Mesothelial cell of epicardium (in vitro differentiated cells): ENCODE measurements around the gene TTC4. TPM values are rescaled to one million over a fixed set of nuclear protein-coding genes. Genes with fewer than 3 reads are reported as not detected.

ENCODE experiments used
- DNase-seq, 2 experiments: peaks; one replicate each; pipeline ENCODE4 v3.0.0; 2021; ENCODE audit warnings: low spot score in 2 of 2; ENCODE audit not compliant: unreplicated experiment in 2 of 2
- H3K27ac Mint-ChIP-seq: 2 replicates; pipeline ENCODE4 v1.8.0; 2021; ENCODE audit warnings: mixed read lengths
- H3K27me3 Mint-ChIP-seq: 2 replicates; pipeline ENCODE4 v1.8.0; 2021; ENCODE audit warnings: low read depth, mixed read lengths
- H3K36me3 Mint-ChIP-seq: 2 replicates; pipeline ENCODE4 v1.8.0; 2021; ENCODE audit warnings: mixed read lengths
- H3K4me1 Mint-ChIP-seq: 2 replicates; pipeline ENCODE4 v1.8.0; 2021; ENCODE audit warnings: mixed read lengths
- H3K4me3 Mint-ChIP-seq: 2 replicates; pipeline ENCODE4 v1.8.0; 2021; ENCODE audit warnings: mild to moderate bottlenecking, moderate library complexity, mixed read lengths
- H3K9me3 Mint-ChIP-seq: 2 replicates; pipeline ENCODE4 v1.8.0; 2021; ENCODE audit warnings: mixed read lengths
- CTCF ChIP-seq: fragments of 200-600 bp; sonication (generic); IDR thresholded peaks from one replicate; pipeline ENCODE4 v1.5.0; 2021; ENCODE audit warnings: antibody characterized with exemption; ENCODE audit not compliant: unreplicated experiment
- total RNA-seq: library from RNA; stranded (reverse); gene quantifications from 3 replicates; pipeline ENCODE4 v1.2.1, GENCODE V29; 2021

Gene TTC4
- total RNA-seq, 1 donor from 2014 or later, result 20.5 TPM

DNA sequence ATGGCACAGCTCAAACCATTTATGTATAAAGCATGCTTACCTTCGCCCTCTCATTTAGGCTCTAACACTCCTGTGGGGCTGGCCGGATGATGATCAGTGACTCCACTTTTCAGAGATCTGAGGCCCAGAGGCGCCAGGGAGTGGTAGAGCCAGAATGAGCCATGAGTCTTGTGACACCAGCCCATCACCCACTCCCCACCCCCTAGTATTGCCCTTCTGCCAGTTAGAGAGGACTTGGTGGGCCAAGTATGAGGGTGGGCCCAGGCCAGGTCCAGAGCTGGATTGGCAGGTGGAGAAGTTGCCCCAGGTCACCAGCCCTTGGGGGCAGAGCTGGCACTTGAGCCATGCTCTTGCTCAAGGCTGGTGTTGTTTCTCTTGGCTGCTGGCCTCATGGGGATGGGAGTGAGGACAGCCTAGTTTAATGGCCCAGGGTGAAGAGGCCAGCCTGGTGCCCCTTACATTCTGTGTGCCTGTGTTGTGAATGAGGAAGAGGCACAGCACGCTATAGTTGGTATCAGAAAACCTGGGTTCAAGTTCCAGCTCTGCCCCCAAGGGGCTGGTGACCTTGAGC lies 30.2 kb upstream of the TTC4 start:
- H3K9me3 Mint-ChIP-seq, result no peaks in the 10 kb centered on the region
- H3K4me3 Mint-ChIP-seq, result no peak overlapping the region
- no peaks in the 10 kb centered on the region for H3K4me1 Mint-ChIP-seq
- DNase-seq, result no peak
- no peaks in the 10 kb centered on the region for H3K36me3 Mint-ChIP-seq
- TF ChIP-seq CTCF, result no peak
- H3K27me3 Mint-ChIP-seq, result no peaks in the 10 kb centered on the region
- no peak overlapping the region for H3K27ac Mint-ChIP-seq

DNA sequence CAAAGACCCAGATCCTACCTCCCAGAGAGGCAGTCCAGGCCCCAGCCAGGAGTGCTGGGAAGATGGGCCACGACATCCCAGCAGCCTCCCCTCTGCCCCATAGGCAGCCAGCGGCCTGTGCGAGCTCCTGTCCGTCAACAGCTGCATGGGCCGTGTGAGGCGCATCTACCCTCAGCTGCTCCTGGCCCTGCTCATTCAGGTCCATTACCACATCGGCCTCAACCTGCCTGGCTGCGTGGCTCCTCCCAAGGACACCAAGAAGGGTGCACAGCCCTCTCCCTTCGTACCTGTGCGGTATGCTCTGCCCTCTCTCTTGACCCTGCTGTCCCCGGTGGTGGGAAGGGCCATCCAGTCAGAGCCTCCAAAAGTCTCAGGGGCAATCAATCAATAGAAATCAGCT lies 29.5 kb upstream of the TTC4 start:
- TF ChIP-seq CTCF, result no peak
- no peaks in the 10 kb centered on the region for H3K4me1 Mint-ChIP-seq
- no peaks in the 10 kb centered on the region for H3K27me3 Mint-ChIP-seq
- H3K36me3 Mint-ChIP-seq, result no peaks in the 10 kb centered on the region
- H3K4me3 Mint-ChIP-seq, result no peak overlapping the region
- no peaks in the 10 kb centered on the region for H3K9me3 Mint-ChIP-seq
- DNase-seq, result no peak
- no peak overlapping the region for H3K27ac Mint-ChIP-seq

- peaks cover 34% of the 10 kb centered on the region for H3K27me3 Mint-ChIP-seq
- no peak overlapping the region for H3K27ac Mint-ChIP-seq
- no peaks in the 10 kb centered on the region for H3K4me1 Mint-ChIP-seq
- no peaks in the 10 kb centered on the region for H3K36me3 Mint-ChIP-seq
- H3K9me3 Mint-ChIP-seq, result no peaks in the 10 kb centered on the region
- TF ChIP-seq CTCF, result no peak
- H3K4me3 Mint-ChIP-seq, result no peak overlapping the region
- DNase-seq, result no peak
Observed at GRCh38 chr1:54694771-54695170, 20.9 kb upstream of the TTC4 start.

DNA sequence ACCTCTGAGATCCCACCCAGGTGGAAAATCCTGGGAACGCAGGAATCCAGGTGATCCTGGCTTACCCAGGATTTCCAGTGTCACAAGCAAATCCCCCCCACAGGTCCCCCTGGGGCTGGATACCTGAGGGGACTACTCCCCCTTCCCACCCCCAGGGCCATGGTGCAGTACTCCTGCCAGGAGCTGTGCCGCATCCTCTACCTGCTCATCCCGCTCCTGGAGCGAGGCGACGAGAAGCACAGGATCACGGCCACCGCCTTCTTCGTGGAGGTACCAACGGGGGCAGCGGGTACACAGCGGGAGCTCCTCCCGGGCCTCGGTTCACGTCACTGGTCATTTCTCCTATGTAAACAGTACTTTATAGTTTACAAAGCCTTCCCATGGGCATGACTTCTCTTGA lies 20.4 kb upstream of the TTC4 start:
- TF ChIP-seq CTCF, result no peak
- Mint-ChIP-seq H3K27ac (no peak overlapping the region), H3K27me3 (peaks cover 36% of the 10 kb centered on the region), H3K9me3 (no peaks in the 10 kb centered on the region), H3K4me1 (no peaks in the 10 kb centered on the region), H3K36me3 (no peaks in the 10 kb centered on the region), H3K4me3 (no peak overlapping the region)
- no peak for DNase-seq

- H3K4me1 Mint-ChIP-seq, result no peaks in the 10 kb centered on the region
- H3K27ac Mint-ChIP-seq, result no peak overlapping the region
- no peaks in the 10 kb centered on the region for H3K36me3 Mint-ChIP-seq
- no peak for DNase-seq
- H3K27me3 Mint-ChIP-seq, result peaks cover 38% of the 10 kb centered on the region
- no peak overlapping the region for H3K4me3 Mint-ChIP-seq
- no peaks in the 10 kb centered on the region for H3K9me3 Mint-ChIP-seq
- TF ChIP-seq CTCF, result no peak
Observed at GRCh38 chr1:54695764-54696163, 19.9 kb upstream of the TTC4 start.

DNA sequence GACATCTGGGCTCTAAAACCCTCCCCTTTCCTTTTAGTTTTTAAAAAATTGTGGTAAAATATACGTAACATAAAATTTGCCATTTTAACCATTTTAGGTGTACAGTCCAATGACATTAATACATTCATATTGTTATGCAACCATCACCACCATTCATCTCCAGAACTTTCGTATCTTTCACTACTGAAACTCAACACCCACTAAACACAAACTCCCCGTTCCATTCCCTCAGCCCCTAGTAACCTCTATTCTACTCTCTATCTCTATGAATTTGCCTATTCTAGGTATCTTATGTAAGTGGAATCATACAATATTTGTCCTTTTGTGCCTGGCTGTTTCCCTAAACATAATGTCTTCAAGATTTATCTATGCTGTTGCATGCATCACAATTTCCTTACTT lies 19.4 kb upstream of the TTC4 start:
- Mint-ChIP-seq H3K27ac (no peak overlapping the region), H3K36me3 (no peaks in the 10 kb centered on the region), H3K4me1 (no peaks in the 10 kb centered on the region), H3K27me3 (peaks cover 42% of the 10 kb centered on the region), H3K9me3 (no peaks in the 10 kb centered on the region), H3K4me3 (no peak overlapping the region)
- no peak for DNase-seq
- no peak for TF ChIP-seq CTCF
